A673 (cell line): Measurements from ENCODE around the gene RSRC1.

Experiments
- CTCF ChIP-seq: fragments of 300-800, 200-600 bp; sonication (generic); conservative IDR thresholded peaks from 2 replicates; pipeline ENCODE4 v1.5.1; 2017; ENCODE audit warnings: low read depth, mild to moderate bottlenecking, antibody characterized with exemption, low read length, moderate library complexity, mixed read lengths
- EZH2 ChIP-seq: fragments of 200-600 bp; sonication (generic); IDR thresholded peaks from 2 replicates; pipeline ENCODE4 v1.6.1; 2017; ENCODE audit warnings: borderline replicate concordance, low read depth, mild to moderate bottlenecking, mixed read lengths, antibody characterized with exemption, low read length; ENCODE audit not compliant: poor library complexity, severe bottlenecking

- TF ChIP-seq CTCF: no peak
- TF ChIP-seq EZH2: no peak
Measured at GRCh38 chr3:158085358-158085757, 24.5 kb upstream of the RSRC1 start.
